Measurements from ENCODE around the gene PTPRE. TPM values are rescaled to one million over a fixed set of nuclear protein-coding genes. Genes with fewer than 3 reads are reported as not detected.

PTPRE gene
- polyA plus RNA-seq, 1 donor from 2014 or later: 4.1 TPM

DNA sequence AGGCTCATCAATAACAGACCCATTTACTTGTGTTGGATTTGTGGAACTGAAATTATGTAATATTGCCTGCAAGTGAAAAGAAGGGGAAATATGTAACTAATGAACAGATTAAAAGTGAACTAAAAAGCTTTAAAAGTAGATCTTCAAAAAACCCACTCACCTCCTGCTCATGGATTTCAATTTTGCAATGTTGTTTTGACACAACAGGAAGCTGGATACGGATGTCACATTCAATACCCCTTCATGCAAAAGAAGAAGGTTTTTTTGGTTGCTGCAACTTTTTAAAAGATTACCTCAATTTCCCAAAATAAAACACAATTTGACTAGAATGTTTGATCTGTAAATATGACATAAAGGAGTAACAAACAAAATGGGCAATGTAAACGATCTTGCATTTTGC is 216.0 kb downstream of the PTPRE start:
- no peaks in the 10 kb centered on the region for H3K36me3 ChIP-seq (ENCODE audit: insufficient read depth, low read length)
- no peak overlapping the region for H3K4me3 ChIP-seq (ENCODE audit: low read length)
- no peaks in the 10 kb centered on the region for H4K20me1 ChIP-seq (ENCODE audit: insufficient read depth)
- H3K27me3 ChIP-seq (ENCODE audit: insufficient read depth, low read depth, low read length): peaks cover 20% of the 10 kb centered on the region
- H3F3A ChIP-seq (ENCODE audit: insufficient read depth, low read length, poor library complexity, severe bottlenecking): no peaks in the 10 kb centered on the region
- no peaks in the 10 kb centered on the region for H3K9me2 ChIP-seq (ENCODE audit: insufficient read depth, low read length)
- no peaks in the 10 kb centered on the region for H3K9me3 ChIP-seq (ENCODE audit: low read length)
- H3K9ac ChIP-seq (ENCODE audit: low read length): no peak overlapping the region
- no peak overlapping the region for H3K4me2 ChIP-seq (ENCODE audit: low read length)
- H3K27ac ChIP-seq (ENCODE audit: low read length): no peak overlapping the region
- H3K79me2 ChIP-seq (replicated peaks; ENCODE audit: insufficient read depth, low read length): peaks cover 37% of the 10 kb centered on the region
- TF ChIP-seq TAF1 (IDR thresholded peaks at IDR 0.05; ENCODE audit: low read depth) (no peak), CTCF (IDR thresholded peaks at IDR 0.05; ENCODE audit: poor library complexity, severe bottlenecking) (no peak), SMC3 (conservative IDR thresholded peaks at IDR 0.05; ENCODE audit: poor library complexity) (no peak), POLR2AphosphoS5 (IDR thresholded peaks at IDR 0.05) (no peak), MXI1 (conservative IDR thresholded peaks at IDR 0.05; ENCODE audit: poor library complexity, severe bottlenecking) (no peak), REST (IDR thresholded peaks at IDR 0.05; ENCODE audit: borderline replicate concordance) (no peak), EP300 (conservative IDR thresholded peaks at IDR 0.05; ENCODE audit: poor library complexity, severe bottlenecking) (no peak), EZH2 (IDR thresholded peaks at IDR 0.05; ENCODE audit: borderline replicate concordance, insufficient read depth, low read length, poor library complexity, severe bottlenecking) (no peak), RAD21 (conservative IDR thresholded peaks at IDR 0.05) (no peak)
- no peak overlapping the region for H2AFZ ChIP-seq (ENCODE audit: low read depth, low read length)

GRCh38 chr10:128123846-128124245 is 216.9 kb downstream of the PTPRE start:
- H3K9me2 ChIP-seq (ENCODE audit: insufficient read depth, low read length): no peaks in the 10 kb centered on the region
- no peaks in the 10 kb centered on the region for H3K9me3 ChIP-seq (ENCODE audit: low read length)
- H2AFZ ChIP-seq (ENCODE audit: low read depth, low read length): no peak overlapping the region
- H3K27ac ChIP-seq (ENCODE audit: low read length): no peak overlapping the region
- H4K20me1 ChIP-seq (ENCODE audit: insufficient read depth): no peaks in the 10 kb centered on the region
- H3K27me3 ChIP-seq (ENCODE audit: insufficient read depth, low read depth, low read length): peaks cover 20% of the 10 kb centered on the region
- no peak overlapping the region for H3K4me2 ChIP-seq (ENCODE audit: low read length)
- peaks cover 37% of the 10 kb centered on the region for H3K79me2 ChIP-seq (replicated peaks; ENCODE audit: insufficient read depth, low read length)
- TF ChIP-seq EZH2 (IDR thresholded peaks at IDR 0.05; ENCODE audit: borderline replicate concordance, insufficient read depth, low read length, poor library complexity, severe bottlenecking): no peak
- no peak for TF ChIP-seq TAF1 (IDR thresholded peaks at IDR 0.05; ENCODE audit: low read depth)
- no peak for TF ChIP-seq MXI1 (conservative IDR thresholded peaks at IDR 0.05; ENCODE audit: poor library complexity, severe bottlenecking)
- no peak for TF ChIP-seq CTCF (IDR thresholded peaks at IDR 0.05; ENCODE audit: poor library complexity, severe bottlenecking)
- TF ChIP-seq EP300 (conservative IDR thresholded peaks at IDR 0.05; ENCODE audit: poor library complexity, severe bottlenecking): no peak
- no peak for TF ChIP-seq SMC3 (conservative IDR thresholded peaks at IDR 0.05; ENCODE audit: poor library complexity)
- TF ChIP-seq REST (IDR thresholded peaks at IDR 0.05; ENCODE audit: borderline replicate concordance): no peak
- no peak for TF ChIP-seq POLR2AphosphoS5 (IDR thresholded peaks at IDR 0.05)
- no peak for TF ChIP-seq RAD21 (conservative IDR thresholded peaks at IDR 0.05)
- no peak overlapping the region for H3K4me3 ChIP-seq (ENCODE audit: low read length)
- no peaks in the 10 kb centered on the region for H3F3A ChIP-seq (ENCODE audit: insufficient read depth, low read length, poor library complexity, severe bottlenecking)
- H3K9ac ChIP-seq (ENCODE audit: low read length): no peak overlapping the region
- no peaks in the 10 kb centered on the region for H3K36me3 ChIP-seq (ENCODE audit: insufficient read depth, low read length)

Measured in neural cell (in vitro differentiated cells).